HG02759 (cell line): ENCODE data around the gene PITPNB.

Source experiments
- ATAC-seq: cut with Tn5 transposase; IDR thresholded peaks from one replicate; pipeline ENCODE4 v1.9.1; 2021; ENCODE audit warnings: mild to moderate bottlenecking, moderate library complexity; ENCODE audit not compliant: unreplicated experiment

Gene PITPNB

GRCh38 chr22:27881421-27881820 is 37.6 kb downstream of the PITPNB start:
- ATAC-seq = no peak

GRCh38 chr22:27880778-27881394 is 38.2 kb downstream of the PITPNB start:
- ATAC-seq = no peak

GRCh38 chr22:27879923-27880322 is 39.1 kb downstream of the PITPNB start:
- no peak for ATAC-seq

DNA sequence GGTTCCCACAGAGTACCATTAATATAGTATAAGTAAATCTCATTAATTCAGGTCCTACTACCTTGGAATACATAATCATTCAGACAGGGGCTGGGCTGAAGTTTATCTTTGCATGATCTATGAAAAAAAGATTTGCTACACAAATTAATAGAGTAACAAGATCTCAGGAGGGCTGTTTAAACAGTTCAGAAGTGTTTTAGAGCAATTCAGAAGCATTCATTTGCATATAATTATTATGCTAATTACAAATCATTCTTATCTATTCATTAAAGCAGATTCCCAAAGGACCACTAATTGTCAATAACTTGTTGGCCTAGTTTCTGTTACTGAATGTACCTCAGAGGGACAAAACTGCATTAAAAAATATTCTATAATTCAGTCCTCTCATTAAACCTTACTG is 40.5 kb downstream of the PITPNB start:
- ATAC-seq = no peak

DNA sequence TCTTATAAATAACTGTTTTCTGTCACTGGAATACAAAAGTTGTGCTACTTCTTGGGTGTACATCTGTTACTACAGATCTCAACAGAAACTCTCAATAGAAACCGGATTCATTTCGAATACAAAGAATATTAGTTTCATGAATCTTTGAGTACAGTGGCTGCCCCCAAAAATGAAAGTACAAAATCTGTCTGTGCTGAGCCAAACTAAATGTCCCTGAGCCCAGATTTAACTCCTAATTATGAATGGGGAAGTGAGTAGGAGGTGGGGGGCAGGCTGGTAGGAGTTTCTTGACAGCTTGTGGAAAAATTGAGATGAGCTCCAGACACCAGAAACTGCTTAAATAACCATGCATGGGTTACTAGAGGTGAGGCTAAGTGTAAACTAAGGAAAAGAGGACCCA is 41.6 kb downstream of the PITPNB start:
- no peak for ATAC-seq

- ATAC-seq = no peak
Measured at GRCh38 chr22:27876684-27877083, 42.4 kb downstream of the PITPNB start.

- no peak for ATAC-seq
Measured at GRCh38 chr22:27875951-27876350, 43.1 kb downstream of the PITPNB start.

GRCh38 chr22:27874764-27875163 is 44.3 kb downstream of the PITPNB start:
- ATAC-seq = no peak

- no peak for ATAC-seq
Measured at GRCh38 chr22:27874185-27874584, 44.9 kb downstream of the PITPNB start.

GRCh38 chr22:27873472-27873871 is 45.6 kb downstream of the PITPNB start:
- ATAC-seq = no peak

GRCh38 chr22:27872488-27872887 is 46.6 kb downstream of the PITPNB start:
- no peak for ATAC-seq

GRCh38 chr22:27871306-27872014 is 47.6 kb downstream of the PITPNB start:
- ATAC-seq = no peak

- no peak for ATAC-seq
Measured at GRCh38 chr22:27870234-27871191, 48.5 kb downstream of the PITPNB start.

- no peak for ATAC-seq
Measured at GRCh38 chr22:27868732-27869282, 50.2 kb downstream of the PITPNB start.

DNA sequence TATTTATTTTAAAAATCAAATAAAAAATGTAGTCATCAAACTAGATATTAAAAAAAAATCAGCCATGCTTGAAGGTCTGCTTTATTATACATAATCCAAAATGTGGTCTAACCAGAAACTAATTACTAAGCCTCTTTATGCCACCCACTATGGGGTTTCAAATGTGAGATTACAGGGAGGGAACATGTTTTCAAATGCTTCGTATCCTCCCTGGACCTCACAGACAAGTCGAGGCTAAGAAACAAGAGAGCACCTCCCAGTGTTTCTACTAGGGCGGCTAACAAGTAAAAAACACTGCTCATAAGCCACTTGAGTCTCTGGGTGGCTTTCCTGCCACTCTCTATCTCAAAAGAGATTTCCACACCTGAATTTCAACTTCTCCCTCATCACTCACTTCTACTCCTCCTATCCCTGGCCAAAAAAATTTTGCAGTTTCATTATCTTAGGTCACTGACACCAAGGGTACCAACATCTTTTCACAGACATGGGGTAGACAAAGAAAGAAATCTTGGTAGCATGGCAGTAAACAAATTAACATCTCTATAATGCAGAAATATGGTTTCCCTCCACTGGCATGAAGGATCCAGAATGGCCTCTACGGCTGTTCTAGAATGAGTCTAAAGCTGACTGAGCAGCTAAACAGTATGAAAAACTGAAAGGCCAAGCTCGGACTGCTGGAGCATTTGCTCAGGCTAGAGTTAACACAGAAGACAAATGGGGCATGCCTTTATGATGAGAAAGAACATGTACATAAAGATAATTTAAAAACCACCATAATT is 50.9 kb downstream of the PITPNB start:
- ATAC-seq = no peak

- no peak for ATAC-seq
Measured at GRCh38 chr22:27867085-27867952, 51.7 kb downstream of the PITPNB start.

GRCh38 chr22:27866135-27867084 is 52.6 kb downstream of the PITPNB start:
- no peak for ATAC-seq

DNA sequence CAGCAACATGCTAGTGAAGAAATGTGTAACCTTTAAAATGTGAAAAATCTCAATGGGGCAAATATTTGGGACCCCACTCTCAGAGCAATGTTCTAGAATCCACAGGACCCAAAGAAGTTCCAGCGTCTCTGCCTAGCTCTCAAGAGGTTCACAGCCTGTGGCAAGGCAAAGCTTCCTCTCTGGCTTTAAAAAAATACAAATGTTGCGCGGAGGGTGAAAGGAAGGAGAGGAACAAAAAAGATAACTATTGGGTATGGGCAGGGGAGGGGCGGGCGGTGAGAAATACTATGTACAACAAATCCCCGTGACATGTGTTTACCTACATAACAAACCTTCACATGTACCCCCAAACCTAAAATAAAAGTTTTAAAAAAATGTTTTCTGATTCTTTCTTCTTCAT is 53.6 kb downstream of the PITPNB start:
- no peak for ATAC-seq
